ENCODE data around the gene OAS2. TPM values are rescaled to one million over a fixed set of nuclear protein-coding genes. Genes with fewer than 3 reads are reported as not detected.

The OAS2 gene
- total and polyA plus RNA-seq, 10 of the 15 experiments (the other 5 are each of a cell fraction or from before 2014, with no cell fraction given): 32.4 to 290 (median 90.2) TPM

DNA sequence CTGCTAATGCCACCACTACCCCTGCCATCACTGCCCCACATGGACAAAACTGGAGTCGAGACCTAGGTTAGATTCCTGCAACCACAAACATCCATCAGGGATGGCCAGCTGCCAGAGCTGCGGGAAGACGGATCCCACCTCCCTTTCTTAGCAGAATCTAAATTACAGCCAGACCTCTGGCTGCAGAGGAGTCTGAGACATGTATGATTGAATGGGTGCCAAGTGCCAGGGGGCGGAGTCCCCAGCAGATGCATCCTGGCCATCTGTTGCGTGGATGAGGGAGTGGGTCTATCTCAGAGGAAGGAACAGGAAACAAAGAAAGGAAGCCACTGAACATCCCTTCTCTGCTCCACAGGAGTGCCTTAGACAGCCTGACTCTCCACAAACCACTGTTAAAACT, 7.1 kb upstream of the OAS2 start (continued):
- TF ChIP-seq, protein P1, sequence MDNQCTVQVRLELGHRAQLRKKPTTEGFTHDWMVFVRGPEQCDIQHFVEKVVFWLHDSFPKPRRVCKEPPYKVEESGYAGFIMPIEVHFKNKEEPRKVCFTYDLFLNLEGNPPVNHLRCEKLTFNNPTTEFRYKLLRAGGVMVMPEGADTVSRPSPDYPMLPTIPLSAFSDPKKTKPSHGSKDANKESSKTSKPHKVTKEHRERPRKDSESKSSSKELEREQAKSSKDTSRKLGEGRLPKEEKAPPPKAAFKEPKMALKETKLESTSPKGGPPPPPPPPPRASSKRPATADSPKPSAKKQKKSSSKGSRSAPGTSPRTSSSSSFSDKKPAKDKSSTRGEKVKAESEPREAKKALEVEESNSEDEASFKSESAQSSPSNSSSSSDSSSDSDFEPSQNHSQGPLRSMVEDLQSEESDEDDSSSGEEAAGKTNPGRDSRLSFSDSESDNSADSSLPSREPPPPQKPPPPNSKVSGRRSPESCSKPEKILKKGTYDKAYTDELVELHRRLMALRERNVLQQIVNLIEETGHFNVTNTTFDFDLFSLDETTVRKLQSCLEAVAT (IDR thresholded peaks at IDR 0.05): no peak
- TF ChIP-seq SREBF1 (IDR thresholded peaks at IDR 0.05; ENCODE audit: low read length) (no peak), CHD1 (IDR thresholded peaks at IDR 0.05; ENCODE audit: low read depth, low read length) (no peak), MEF2A (IDR thresholded peaks at IDR 0.05; ENCODE audit: insufficient read depth, low read depth, low read length) (no peak)

DNA sequence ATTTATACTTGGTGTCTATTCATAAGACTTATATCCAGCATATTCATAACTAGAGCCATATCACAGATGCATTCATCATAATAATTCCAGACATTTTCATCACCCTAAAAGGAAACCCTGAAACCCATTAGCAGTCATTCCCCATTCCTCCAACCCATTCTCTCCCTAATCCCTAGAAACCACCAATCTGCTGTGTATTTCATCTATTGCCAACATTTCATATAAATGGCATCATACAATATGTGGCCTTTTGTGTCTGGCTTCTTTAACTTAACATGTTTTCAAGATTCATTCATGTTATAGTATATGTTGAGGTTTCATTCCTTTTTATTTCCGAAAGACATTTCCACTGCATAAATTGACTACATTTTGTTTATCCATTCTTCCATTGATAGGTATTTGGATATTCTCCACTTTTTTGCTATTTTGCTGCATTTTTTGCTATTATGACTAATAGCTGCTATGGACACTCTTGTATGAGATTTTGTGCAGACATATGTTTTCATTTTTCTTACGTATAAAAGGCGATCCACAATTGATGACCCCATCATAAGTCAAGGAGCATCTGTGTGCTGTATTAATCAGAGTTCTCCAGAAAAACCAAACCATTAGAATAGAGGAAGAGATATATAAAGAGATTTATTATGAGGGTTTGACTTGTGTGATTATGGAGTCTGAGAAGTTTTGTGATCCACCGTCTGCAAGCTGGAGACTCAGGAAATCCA, 5.1 kb upstream of the OAS2 start:
- POLR2A ChIA-PET: interaction anchor here (0.6 to 1.0 kb wide), 3 partner anchors 15 to 67 kb away, joined by 3 read pairs; partner anchors contain the start of gene OAS1
- H4K20me1 ChIP-seq (ENCODE audit: control insufficient read depth, insufficient read depth): no peaks in the 10 kb centered on the region
- peaks cover 3 to 4% of the 10 kb centered on the region in 2 experiments; a peak in 3 of 4 replicates for H3K36me3 ChIP-seq (ENCODE audit: control insufficient read depth in 2 of 2, insufficient read depth in 2 of 2, low read length in 1 of 2)
- H3K9ac ChIP-seq (ENCODE audit: control insufficient read depth, insufficient read depth, low read length): no peak overlapping the region
- intact Hi-C loops (cut with micrococcal nuclease; ENCODE audit: unreplicated experiment): no loop called here
- no peak for DNase-seq (ENCODE audit: low read depth, low spot score)
- RAD21 ChIA-PET (ENCODE audit: unreplicated experiment): no interaction called here
- WGBS (ENCODE audit: insufficient coverage, insufficient replicate concordance, low lambda C conversion rate, missing lambda C conversion rate): 76% methylated on average over 4 of the region's 4 CpGs
- H3K27me3 ChIP-seq (replicated peaks in 1 of 2; ENCODE audit: control insufficient read depth in 2 of 2, insufficient read depth in 2 of 2, low read length in 1 of 2): no peaks in the 10 kb centered on the region
- no peak for TF ChIP-seq ZNF24 (IDR thresholded peaks at IDR 0.05)
- no peak for TF ChIP-seq SUPT20H (IDR thresholded peaks at IDR 0.05; ENCODE audit: borderline replicate concordance, control insufficient read depth, low read depth, low read length)
- TF ChIP-seq POLR2AphosphoS2 (IDR thresholded peaks at IDR 0.05; ENCODE audit: low read depth, low read length): no peak
- TF ChIP-seq SREBF2 (IDR thresholded peaks at IDR 0.05; ENCODE audit: low read length): no peak
- FAIRE-seq: no peak
- H3K79me2 ChIP-seq (ENCODE audit: control insufficient read depth, insufficient read depth, low read length): peaks cover 9% of the 10 kb centered on the region
- SMC1A ChIA-PET (ENCODE audit: uncharacterized antibody, unreplicated experiment): interaction anchor here (1.1 to 1.7 kb wide), 4 partner anchors 22 to 73 kb away, joined by 3 to 6 read pairs (median 4); partner anchors contain the start of gene OAS1
- H3K4me3 ChIP-seq: no peak overlapping the region
- H3K27ac ChIP-seq (ENCODE audit: control insufficient read depth, insufficient read depth): no peak overlapping the region
- CTCF ChIA-PET: interaction anchor here (1.0 to 1.5 kb wide), 4 partner anchors 15 to 73 kb away, joined by 3 to 5 read pairs (median 3); no protein-coding TSS in a partner anchor
- peaks cover 13% of the 10 kb centered on the region for H3K4me1 ChIP-seq (ENCODE audit: control insufficient read depth, insufficient read depth, low read length)
- no peaks in the 10 kb centered on the region for H3K9me3 ChIP-seq (replicated peaks; ENCODE audit: control insufficient read depth, insufficient read depth, low read length)
- no peak overlapping the region for H3K4me2 ChIP-seq (ENCODE audit: control insufficient read depth, insufficient read depth)
- no TSS peak for BruUV-seq (replicated peaks)
- no peak overlapping the region for H2AFZ ChIP-seq (ENCODE audit: control insufficient read depth, low read depth, low read length)
- no peak for ATAC-seq
- in situ Hi-C loops (cut with MboI): no loop called here
